Measurements from ENCODE around the gene TBCK.
A peak's percentile ranks its signal among the peaks of the same experiment; 100 is the strongest.
"Not testable (repeated sequence)": the region's sequence is repeated elsewhere in the genome, so short reads cannot be mapped to it uniquely, and the experiment has no call there.

Gene TBCK

GRCh38 chr4:106315968-106316772 lies at the start of gene TBCK, which contains the start of gene AIMP1:
Gene TBCK, minus strand, starts transcription at chr4:106316209. Its CDS starts 7,249 bp downstream, at chr4:106308960.
Gene AIMP1, plus strand, starts transcription at chr4:106316550. Its CDS starts 8,460 bp downstream, at chr4:106325010.
- peak; percentile 82 for DNase-seq (ENCODE audit: low read depth)

GRCh38 chr4:106365613-106366012 lies 49.6 kb upstream of the TBCK start:
- no peak for DNase-seq (ENCODE audit: low read depth)

- DNase-seq (ENCODE audit: low read depth), result no peak
Observed at GRCh38 chr4:106364282-106364681, 48.3 kb upstream of the TBCK start.

- DNase-seq (ENCODE audit: low read depth), result no peak
Observed at GRCh38 chr4:106362086-106362825, 46.2 kb upstream of the TBCK start.

GRCh38 chr4:106358899-106359298 lies 42.9 kb upstream of the TBCK start:
- DNase-seq (ENCODE audit: low read depth), result no peak

- no peak for DNase-seq (ENCODE audit: low read depth)
Observed at GRCh38 chr4:106355193-106355592, 39.2 kb upstream of the TBCK start.

GRCh38 chr4:106353786-106354185 lies 37.8 kb upstream of the TBCK start:
- no peak for DNase-seq (ENCODE audit: low read depth)

- DNase-seq (ENCODE audit: low read depth), result no peak
Observed at GRCh38 chr4:106351016-106351415, 35.0 kb upstream of the TBCK start.

GRCh38 chr4:106347167-106347566 lies 31.2 kb upstream of the TBCK start:
- DNase-seq (ENCODE audit: low read depth), result no peak

GRCh38 chr4:106344647-106344970 lies 28.6 kb upstream of the TBCK start:
- no peak for DNase-seq (ENCODE audit: low read depth)

GRCh38 chr4:106343865-106344646 lies 28.0 kb upstream of the TBCK start:
- DNase-seq (ENCODE audit: low read depth), result no peak

GRCh38 chr4:106340774-106341173 lies 24.8 kb upstream of the TBCK start:
- DNase-seq (ENCODE audit: low read depth), result no peak

GRCh38 chr4:106339431-106339830 lies 23.4 kb upstream of the TBCK start:
- no peak for DNase-seq (ENCODE audit: low read depth)

GRCh38 chr4:106338671-106339070 lies 22.7 kb upstream of the TBCK start:
- DNase-seq (ENCODE audit: low read depth), result no peak

- DNase-seq (ENCODE audit: low read depth), result no peak
Observed at GRCh38 chr4:106337916-106338315, 21.9 kb upstream of the TBCK start.

- DNase-seq (ENCODE audit: low read depth), result no peak
Observed at GRCh38 chr4:106336618-106337017, 20.6 kb upstream of the TBCK start.

GRCh38 chr4:106334741-106335470 lies 18.9 kb upstream of the TBCK start:
- DNase-seq (ENCODE audit: low read depth), result no peak

- no peak for DNase-seq (ENCODE audit: low read depth)
Observed at GRCh38 chr4:106333186-106333585, 17.2 kb upstream of the TBCK start.

- no peak for DNase-seq (ENCODE audit: low read depth)
Observed at GRCh38 chr4:106329041-106329618, 13.1 kb upstream of the TBCK start.

- no peak for DNase-seq (ENCODE audit: low read depth)
Observed at GRCh38 chr4:106325800-106326199, 9.8 kb upstream of the TBCK start.

GRCh38 chr4:106323119-106323518 lies 7.1 kb upstream of the TBCK start:
- DNase-seq (ENCODE audit: low read depth), result no peak

GRCh38 chr4:106321814-106322213 lies 5.8 kb upstream of the TBCK start:
- not testable (repeated sequence) for DNase-seq (ENCODE audit: low read depth)

Measured in stimulated activated CD4-positive, alpha-beta T cell treated with anti-CD3 and anti-CD28 coated beads, Interleukin-2, amount 100 ng/mL, for 4 hours (primary cell).